Fibroblast of upper back skin (primary cell): ENCODE results near the gene SLC9A5.

Experiments used
- DNase-seq: peaks from one replicate; pipeline ENCODE4 v3.0.0-alpha.2; 2013

Gene SLC9A5

DNA sequence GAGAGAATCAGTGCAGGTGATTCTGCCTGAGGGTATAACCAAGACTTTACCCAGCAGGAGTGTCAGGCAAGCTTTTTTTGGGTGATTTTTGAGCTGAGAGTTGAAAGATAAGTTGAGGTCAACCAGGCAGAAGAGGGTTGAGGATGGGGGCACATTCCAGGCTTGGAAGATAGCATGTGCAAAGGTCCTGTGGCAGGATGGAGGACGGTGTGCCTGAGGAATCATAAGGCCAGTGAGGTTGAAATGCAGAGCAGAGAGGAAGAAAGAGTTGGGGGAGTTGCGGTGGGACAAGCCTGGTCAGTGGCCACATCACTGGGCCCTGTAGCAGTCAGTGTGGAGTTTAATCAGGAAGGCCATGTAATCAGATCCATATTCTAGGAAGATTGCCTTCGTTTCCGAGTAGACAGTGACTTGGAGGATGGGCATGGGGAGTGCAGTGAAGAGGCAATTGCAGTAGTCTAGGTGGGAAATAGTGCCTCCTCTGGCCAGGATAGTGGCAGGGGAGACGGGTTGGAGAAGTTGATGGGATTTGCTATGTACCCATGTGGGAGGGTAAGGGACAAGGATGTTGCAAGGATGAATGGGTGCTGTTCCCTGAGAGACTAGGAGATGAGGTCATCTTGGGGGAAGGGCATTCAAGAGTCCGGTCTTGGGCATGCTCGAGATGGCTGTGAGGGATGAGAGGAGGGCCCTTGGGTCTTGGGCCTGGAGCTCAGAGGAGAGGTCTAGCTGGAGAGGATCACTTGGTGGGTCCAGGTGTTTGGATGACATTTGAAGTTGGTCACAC, 34.5 kb downstream of the SLC9A5 start:
- DNase-seq, result no peak

DNA sequence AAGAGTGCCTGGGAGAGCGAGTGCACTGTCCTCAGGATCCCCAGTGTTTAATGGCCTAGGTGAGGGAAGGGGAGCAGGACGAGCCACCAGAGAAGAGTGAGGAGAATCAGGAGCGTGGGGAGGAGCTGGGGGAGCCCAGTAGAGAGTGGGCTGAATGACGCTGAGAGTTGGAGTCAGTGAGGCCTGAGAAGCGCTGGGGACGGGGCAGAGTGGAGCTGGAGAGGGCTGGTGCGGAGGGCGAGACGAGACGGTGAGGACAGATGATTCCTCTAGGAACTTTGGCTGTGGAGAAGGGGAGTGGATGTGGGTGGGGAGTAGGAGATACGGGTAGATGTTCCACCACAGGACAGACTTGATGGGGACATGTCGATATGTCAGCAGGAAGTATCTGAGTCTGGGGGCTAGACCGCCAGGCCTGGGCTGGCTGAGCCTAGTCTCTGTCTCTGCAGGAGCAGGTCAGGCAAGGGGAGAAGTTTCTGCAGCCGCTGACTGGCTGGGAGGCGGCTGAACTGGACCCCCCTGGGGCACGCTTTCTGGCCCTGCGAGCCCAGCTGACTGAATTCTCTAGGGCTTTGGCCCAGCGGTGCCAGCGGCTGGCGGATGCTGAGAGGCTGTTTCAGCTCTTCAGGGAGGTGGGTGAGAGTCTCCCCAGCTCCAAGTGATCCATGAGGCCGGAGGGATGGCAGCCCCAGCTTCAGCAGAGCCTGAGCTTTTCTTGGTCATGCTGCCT, 35.2 kb downstream of the SLC9A5 start:
- no peak for DNase-seq

DNA sequence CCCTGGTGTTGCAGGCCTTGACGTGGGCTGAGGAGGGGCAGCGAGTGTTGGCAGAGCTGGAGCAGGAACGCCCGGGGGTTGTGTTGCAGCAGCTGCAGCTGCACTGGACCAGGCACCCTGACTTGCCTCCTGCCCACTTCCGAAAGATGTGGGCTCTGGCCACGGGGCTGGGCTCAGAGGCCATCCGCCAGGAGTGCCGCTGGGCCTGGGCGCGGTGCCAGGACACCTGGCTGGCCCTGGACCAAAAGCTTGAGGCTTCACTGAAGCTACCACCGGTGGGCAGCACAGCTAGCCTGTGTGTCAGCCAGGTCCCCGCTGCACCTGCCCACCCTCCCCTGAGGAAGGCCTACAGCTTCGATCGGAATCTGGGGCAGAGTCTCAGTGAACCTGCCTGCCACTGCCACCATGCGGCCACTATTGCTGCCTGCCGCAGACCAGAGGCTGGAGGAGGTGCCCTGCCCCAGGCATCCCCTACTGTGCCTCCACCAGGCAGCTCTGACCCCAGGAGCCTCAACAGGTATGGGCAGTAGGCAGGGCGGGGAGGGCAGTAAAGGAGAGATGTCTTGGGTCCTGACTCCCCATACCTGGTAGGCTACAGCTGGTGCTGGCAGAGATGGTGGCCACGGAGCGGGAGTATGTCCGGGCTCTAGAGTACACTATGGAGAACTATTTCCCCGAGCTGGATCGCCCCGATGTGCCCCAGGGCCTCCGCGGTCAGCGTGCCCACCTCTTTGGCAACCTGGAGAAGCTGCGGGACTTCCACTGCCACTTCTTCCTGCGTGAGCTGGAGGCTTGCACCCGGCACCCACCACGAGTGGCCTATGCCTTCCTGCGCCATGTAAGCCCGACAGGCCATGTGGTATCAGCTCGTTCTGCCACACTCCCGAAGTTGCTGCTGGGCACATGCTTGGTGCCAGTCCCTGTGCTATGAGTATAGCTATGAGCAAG, 36.2 kb downstream of the SLC9A5 start:
- no peak for DNase-seq

DNA sequence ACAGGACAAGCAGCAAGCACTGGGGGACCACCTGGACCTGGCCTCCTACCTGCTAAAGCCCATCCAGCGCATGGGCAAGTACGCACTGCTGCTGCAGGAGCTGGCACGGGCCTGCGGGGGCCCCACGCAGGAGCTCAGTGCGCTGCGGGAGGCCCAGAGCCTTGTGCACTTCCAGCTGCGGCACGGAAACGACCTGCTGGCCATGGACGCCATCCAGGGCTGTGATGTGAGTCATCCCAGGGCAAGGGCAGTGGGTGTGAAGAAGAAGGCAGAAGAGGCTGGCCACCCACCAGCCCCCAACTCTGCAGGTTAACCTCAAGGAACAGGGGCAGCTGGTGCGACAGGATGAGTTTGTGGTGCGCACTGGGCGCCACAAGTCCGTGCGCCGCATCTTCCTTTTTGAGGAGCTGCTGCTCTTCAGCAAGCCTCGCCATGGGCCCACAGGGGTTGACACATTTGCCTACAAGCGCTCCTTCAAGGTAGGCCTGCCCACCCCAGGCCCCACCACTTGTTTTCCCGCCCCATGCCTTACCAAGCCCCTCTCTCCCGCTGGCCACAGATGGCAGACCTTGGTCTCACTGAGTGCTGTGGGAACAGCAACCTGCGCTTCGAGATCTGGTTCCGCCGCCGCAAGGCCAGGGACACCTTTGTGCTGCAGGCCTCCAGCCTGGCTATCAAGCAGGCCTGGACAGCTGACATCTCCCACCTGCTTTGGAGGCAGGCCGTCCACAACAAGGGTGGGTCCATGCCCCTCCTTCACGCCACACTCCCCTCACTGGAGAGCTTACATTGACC, 37.9 kb downstream of the SLC9A5 start:
- DNase-seq, result no peak

DNA sequence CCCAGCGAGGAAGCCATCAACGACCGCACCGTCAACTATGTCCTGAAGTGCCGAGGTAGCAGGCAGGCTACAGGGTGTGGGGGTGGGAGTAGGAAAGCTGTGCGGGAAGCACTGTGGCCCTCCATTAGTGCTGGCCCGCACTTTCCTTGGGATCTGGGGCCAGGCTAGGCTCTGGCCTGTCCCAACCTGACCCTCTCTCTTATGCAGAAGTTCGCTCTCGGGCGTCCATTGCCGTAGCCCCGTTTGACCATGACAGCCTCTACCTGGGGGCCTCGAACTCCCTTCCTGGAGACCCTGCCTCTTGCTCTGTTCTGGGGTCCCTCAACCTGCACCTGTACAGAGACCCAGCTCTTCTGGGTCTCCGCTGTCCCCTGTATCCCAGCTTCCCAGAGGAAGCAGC, 39.2 kb downstream of the SLC9A5 start:
- no peak for DNase-seq

DNA sequence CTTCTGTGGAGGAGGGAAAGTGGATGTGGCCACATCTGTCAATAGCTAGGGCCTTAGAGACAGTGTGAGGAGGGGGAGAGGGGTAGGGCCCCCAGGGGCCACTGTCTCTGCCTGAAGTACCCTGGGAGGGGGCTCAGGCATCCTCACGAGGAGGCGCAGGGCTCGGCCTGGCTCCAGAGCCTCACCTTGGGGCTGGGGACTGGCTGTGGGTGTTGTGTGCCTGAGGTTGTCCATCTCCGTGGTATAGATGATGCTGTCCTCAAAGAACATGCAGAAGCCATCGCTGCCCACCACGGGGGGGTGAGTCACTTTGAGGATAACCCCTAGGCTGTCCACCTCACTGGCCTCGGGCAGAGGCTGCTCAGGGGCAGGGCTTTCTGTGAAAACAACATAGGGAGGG, 42.7 kb downstream of the SLC9A5 start:
- no peak for DNase-seq

DNA sequence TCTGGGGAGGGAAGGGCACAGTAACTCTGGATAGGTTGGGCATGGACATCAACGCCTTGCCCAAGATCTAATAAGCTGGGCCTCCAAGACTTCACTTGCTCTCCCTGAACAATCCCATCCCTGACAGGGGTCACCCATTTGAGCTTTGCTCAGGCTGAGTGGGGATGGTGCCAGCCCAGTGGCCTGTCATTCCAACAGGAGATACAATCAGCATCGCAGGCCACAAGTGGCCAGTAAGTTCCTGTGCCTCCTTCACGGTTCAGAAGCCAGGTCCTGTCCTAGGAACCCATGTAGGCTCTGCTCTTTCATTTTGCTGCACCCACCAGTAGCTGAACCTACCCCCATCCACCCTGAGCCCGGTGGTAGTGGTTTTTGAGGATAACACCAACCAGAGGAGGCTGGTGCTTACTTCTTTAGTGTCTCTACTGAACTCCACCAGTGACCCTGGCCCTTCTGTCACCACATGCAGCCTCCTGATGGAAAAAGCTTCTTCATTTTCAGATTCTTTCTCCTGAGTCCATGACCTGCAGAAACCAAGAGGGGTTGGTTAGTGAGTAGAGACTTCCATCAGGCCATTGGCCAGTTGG, 45.5 kb downstream of the SLC9A5 start:
- DNase-seq, result no peak

DNA sequence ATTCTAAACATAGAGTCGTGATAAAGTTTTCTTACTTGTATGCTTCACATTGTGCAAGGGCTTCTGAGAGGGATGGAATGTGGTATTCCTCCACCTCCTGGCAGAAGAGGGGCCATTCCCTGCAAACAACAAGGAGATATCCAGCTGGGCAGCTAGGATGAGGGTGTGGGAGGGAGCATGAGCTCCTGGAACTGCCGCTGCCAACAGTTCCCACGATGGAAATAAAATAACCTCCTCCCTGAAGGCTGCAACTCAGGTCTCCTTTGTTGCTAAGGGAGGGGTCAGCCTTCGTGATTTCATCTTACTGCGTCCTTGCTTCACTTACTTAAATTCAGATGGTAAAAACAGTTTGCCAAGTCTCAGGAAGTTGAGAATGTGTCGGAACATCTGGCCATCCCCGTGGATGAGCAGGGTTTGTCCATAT, 46.2 kb downstream of the SLC9A5 start:
- peak; percentile 50 for DNase-seq

DNA sequence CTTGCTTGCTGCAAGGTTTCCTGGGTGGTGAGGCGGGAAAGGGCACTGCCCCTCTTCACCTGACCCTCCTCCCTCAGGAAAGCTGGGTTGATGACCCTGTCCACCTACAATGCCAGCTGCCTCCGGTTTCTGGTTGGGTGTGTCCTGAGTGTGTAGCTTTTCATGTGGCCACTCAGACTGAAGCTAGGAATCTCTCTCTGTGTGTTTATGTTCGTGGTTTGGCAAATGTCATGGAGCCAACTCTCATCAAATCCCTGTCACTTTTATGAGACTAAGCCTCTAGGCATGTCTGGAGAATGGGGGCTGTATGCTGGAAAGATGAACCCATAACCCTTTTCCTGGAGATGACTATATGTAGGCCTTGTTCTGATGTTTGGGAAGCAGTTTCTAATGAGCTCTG, 47.6 kb downstream of the SLC9A5 start:
- peak; percentile 77 for DNase-seq

DNA sequence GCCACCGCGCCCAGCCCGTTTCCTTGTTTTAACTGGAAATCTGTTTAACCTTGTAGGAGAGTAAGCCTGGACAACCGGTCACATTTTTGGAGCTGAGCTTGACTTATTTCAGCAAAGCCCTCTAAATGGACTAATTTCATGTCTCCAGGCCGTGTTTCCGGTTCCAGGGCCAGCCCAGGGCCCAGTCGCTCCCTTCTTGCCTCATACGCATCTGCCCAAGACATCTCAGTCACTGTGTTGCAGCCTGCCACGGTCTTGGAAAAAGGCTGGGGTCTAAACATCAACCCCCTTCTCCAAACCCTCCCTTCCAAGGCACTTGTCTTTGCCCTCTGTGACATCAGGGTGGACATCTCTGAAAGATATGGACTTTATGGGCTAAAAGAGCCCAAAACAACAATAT, 49.5 kb downstream of the SLC9A5 start:
- no peak for DNase-seq

DNA sequence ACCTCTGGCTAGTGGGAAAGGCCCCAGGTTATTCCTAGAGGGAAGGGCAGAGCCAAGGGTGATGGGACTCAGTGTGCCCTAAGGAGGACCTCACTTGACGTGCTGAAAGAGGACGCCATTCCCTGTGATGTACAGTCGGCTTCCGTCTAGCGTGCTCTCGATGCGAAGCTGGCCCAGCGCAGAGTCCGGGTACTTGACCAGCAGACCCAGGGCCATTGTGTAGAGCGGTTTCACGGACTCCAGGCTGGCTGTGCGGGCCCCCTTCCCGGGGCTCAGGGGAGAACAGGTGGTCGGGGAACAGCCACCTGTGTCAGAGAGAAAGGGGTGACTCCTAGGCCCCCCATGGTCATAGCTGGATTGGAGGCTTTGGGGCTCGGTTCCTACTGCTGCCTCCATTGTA, 50.5 kb downstream of the SLC9A5 start:
- DNase-seq, result no peak

DNA sequence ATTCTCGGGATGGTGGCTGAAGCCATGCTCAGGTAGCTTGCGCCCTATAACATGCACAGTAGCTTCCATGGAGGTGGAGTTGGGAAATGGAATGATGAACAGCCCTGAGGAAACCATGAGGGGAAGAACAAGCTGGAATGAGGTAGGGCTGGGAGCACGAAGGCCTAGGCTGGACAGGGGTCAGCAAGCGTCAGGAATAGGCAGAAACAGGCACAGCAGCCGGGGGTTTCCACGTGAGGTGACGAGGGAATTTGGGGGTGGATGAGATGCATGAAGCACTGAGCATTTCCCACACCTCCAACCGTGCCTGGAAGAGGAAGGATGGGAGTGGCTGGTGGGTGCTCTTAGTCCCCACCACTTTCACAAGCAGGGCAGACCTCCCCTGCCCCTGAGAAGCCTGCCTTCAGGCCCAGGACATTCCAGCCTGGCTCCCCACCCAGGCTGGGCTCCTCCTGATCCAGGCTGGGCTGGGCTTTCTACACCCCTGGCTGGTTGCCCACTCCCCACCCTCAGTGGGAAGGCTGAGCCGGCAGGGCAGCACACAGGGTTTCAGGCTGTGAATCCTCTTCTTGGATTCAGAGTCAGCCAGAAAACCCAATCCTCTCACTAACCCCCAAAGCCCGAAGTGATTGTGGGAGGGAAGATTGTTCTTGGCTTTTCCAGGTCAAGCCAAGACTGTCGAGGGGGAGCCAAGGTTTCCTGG, 52.5 kb downstream of the SLC9A5 start:
- DNase-seq, result peak; percentile 19

DNA sequence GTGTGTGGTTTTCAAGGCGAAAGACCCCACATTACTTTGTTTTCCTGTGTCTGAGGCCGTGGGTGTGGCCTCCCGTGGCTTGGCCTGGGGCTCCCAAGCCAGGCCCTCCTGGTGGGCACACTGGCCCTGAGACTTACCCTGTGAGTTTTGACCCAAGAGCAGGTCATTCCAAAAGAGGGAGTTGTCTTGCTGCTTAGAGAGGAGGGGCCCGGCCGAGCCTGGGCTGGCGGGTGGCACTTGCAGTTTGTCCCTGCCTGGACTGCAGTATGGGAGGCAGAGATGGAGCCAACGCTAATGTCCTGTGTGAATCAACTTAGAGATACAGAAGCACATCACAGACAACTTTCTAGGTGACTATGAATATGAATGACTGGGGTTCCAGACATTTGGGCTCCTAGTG, 53.3 kb downstream of the SLC9A5 start:
- no peak for DNase-seq

DNA sequence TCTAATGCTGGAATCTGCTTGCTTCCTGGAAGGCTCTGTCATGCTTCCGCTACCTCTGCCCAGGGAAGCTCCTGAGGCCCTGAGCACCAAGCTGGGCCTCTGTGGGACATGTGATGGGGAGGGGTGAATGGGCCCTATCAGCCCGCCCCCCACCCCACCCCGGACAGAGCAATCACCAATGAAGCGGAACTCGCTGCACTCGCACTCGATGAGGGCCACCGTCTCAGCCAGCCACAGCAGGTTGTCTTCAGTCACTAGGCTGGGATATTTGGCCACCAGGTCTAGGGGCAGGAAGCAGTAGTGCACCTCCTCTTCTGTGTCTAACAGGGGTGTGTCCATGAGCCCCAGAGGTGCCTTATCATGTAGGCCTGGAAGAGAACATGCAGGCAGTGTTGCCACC, 54.2 kb downstream of the SLC9A5 start:
- no peak for DNase-seq

DNA sequence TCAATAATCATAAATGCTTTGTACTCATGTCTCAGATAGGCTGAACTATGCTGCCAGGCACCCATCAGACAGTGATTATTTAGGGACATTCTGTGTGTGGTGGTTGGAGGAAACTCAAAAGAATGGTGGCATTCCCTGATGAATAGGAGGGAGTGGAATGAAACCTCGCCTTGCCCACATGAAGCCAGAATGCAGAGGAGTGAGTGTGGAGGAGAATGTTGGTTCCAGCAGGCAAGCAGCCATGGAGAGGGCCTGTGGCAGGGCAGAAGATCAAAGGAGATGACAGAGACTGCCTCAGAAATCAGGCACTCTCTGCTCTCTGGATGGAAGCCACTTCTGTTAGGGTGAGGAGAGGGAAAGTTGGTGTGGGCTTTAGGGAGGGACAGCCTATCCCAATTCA, 55.2 kb downstream of the SLC9A5 start:
- DNase-seq, result no peak

DNA sequence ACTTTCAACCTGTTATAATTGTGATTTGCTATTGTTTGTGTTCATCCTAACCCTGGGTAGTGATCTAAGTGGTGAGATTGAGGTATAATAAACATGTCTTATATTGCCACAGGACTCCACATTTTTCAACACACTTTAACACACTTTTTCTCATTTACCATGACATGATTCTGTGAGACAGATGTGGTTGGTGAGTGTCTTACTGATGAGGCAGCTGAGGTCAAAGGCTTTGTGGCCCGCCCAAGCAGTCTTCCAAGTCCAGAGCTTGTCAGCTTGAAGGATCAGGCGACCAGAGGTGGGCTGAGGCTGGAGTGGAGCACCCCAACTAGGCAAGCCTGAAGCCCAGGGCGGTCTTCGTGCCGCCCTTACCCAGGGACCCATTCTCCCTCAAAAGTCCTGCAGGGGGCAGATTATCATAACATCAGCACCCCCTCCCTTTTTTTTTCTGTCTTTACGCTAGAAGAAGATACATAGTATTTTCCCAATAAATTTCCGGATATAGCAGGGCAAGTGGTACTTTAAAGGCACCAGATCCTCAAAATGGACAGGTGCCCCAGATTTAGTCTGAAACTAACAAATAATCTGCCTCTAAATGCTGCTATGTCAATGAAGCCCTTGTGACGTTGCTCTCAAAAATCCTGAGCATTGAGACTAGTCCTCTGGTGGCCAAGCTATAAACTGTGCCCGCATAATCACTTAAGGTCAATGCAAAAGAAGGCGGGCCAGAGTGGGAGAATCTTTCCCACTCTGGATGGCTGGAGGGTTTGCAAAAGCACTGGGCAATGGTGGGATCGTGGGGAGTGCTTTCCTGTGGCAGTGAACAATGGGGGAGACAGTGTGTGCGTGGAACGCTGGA, 56.7 kb downstream of the SLC9A5 start:
- no peak for DNase-seq

DNA sequence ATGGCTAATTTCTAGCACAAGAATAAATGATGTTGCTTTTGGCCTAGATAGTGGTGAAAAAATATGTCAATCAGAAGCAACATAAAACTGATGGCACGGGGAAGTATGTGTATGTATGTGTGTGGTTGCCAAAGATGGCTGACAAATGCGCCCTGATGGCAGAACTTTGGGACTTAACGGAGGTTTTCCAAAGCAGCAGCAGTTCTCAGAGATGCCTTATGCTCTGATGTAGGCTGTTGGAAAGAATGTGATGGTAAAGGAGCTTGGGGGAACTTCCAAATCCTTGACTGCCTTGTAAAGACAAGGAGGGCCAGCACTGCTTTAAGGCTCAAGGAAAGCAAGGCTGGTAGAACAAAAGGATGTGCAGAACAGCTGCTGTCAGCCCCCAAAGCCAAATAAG, 61.8 kb downstream of the SLC9A5 start:
- no peak for DNase-seq

DNA sequence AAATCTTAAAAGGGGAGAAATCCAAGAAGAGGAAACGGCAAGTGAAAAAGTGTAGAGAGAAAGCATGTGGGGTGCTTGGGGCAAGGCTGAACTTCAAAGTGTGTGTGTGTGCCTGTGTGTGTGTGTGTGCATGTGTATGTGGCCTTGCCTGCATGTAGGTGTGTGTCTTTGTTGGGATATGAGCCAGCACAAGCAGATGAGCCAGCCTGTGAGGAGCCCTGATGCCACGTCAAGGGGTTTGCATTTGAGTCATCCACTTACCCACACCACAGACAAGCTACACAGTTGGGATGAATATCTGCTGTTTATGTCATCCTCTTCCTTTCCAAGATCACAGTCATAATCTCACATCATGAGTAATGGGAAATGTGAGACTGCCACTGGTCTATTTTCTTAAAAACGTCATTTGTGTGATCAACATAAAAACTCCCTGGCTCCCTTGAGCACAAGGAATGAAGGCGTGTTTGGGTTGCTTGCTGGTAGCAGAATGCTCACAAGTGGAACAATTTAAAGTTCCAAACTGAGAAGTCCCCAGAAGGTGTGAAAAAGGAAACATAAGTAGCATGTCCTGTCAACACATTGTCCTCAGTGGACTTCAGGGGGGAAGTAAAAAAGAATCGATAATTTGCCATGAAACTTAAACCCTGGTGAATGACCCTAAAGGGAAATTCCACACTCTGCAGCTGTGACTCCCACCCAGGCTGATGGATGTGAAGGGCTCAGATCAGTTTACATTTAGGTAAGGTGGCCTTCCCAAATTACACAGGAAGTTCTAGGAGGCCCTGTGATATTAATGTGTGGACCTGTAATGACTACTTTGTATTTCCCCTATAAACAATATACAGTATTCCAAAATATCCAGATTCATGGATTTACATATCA, 63.1 kb downstream of the SLC9A5 start:
- peak; percentile 99 for DNase-seq

DNA sequence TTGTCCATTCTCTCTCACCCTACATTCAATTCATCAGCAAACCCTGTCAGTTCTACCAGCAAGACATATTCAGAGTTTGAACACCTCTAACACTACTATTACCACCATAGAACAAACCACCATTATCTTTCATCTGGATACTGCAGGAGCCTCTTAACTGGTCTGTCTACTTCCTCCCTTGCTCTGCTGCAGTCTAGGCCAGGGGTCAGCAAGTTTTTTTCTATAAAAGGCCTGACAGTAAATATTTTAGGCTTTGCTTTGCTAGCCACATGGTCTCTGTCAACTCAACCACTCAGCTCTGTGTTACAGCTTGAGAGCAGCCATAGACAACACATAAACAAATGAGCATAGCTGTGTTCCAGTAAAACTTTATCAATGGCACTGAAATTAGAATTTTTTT, 63.9 kb downstream of the SLC9A5 start:
- no peak for DNase-seq
